Measurements from ENCODE around the gene C9orf85. TPM values are rescaled to one million over a fixed set of nuclear protein-coding genes. Genes with fewer than 3 reads are reported as not detected.

The C9orf85 gene
- total and polyA plus RNA-seq, 2 donors (not counting 3 experiments of a cell fraction or from before 2014, with no cell fraction given), result 8.3 to 11.3 TPM

- Histone ChIP-seq H3K9me3 (replicated peaks; ENCODE audit: control insufficient read depth, insufficient read depth, low read length) (no peaks in the 10 kb centered on the region), H3K36me3 (ENCODE audit: control insufficient read depth in 2 of 2, extremely low read depth in 1 of 2, insufficient read depth in 2 of 2, low read length in 2 of 2) (no peaks in the 10 kb centered on the region), H3K9me1 (replicated peaks; ENCODE audit: control insufficient read depth, extremely low read depth, insufficient read depth, low read length) (no peaks in the 10 kb centered on the region), H3K9ac (replicated peaks; ENCODE audit: extremely low read depth, insufficient read depth, low read length) (no peak overlapping the region), H3K4me1 (ENCODE audit: control insufficient read depth, extremely low read depth, insufficient read depth, low read length) (no peaks in the 10 kb centered on the region), H3K4me3 (replicated peaks in 1 of 3; ENCODE audit: insufficient read depth in 1 of 3, low read depth in 1 of 3, low read length in 3 of 3) (no peak overlapping the region), H4K20me1 (replicated peaks; ENCODE audit: control insufficient read depth, extremely low read depth, insufficient read depth, low read length) (peaks cover 2% of the 10 kb centered on the region), H3K79me2 (ENCODE audit: control insufficient read depth, insufficient read depth, low read length) (no peaks in the 10 kb centered on the region), H3K27ac (ENCODE audit: insufficient read depth, low read depth, low read length) (no peak overlapping the region), H3K27me3 (ENCODE audit: control insufficient read depth in 2 of 2, insufficient read depth in 2 of 2, low read length in 2 of 2) (no peaks in the 10 kb centered on the region), H2AFZ (ENCODE audit: low read depth, low read length) (no peak overlapping the region), H3K4me2 (ENCODE audit: insufficient read depth, low read length) (no peak overlapping the region)
- intact Hi-C loops (cut with micrococcal nuclease) (no loop called here), dilution Hi-C loops (cut with MboI; ENCODE audit: extremely low pct_ligation_motif_present, low sequenced_read_pairs) (no loop called here)
- ChIA-PET POLR2A (no interaction called here), CTCF (no interaction called here)
- no peak for DNase-seq (ENCODE audit: low read depth, low spot score)
- no TSS peak for BruUV-seq (replicated peaks)
- TF ChIP-seq CTCF (IDR thresholded peaks at IDR 0.05; ENCODE audit: extremely low read depth in 1 of 2, insufficient read depth in 1 of 2, low read depth in 1 of 2, low read length in 2 of 2) (no peak), FOS (IDR thresholded peaks at IDR 0.05; ENCODE audit: borderline replicate concordance, insufficient read depth, low read length) (no peak), POLR2AphosphoS5 (IDR thresholded peaks at IDR 0.05; ENCODE audit: insufficient read depth, low read depth, low read length) (no peak), GATA2 (IDR thresholded peaks at IDR 0.05; ENCODE audit: insufficient read depth, insufficient read length, low read depth, low read length) (no peak), EZH2 (IDR thresholded peaks at IDR 0.05; ENCODE audit: borderline replicate concordance, low read depth, low read length, severe bottlenecking) (no peak)
- FAIRE-seq, result no peak
These were observed 17.8 kb downstream of the C9orf85 start for GRCh38 chr9:71929223-71929622.
